Germinal center (tissue), 1 donor: Measurements from ENCODE around the gene AGAP1.

Experiments used
- DNase-seq: peaks from one replicate; pipeline ENCODE4 v3.0.0; 2012; ENCODE audit warnings: mixed read lengths, low spot score

AGAP1 gene

DNA sequence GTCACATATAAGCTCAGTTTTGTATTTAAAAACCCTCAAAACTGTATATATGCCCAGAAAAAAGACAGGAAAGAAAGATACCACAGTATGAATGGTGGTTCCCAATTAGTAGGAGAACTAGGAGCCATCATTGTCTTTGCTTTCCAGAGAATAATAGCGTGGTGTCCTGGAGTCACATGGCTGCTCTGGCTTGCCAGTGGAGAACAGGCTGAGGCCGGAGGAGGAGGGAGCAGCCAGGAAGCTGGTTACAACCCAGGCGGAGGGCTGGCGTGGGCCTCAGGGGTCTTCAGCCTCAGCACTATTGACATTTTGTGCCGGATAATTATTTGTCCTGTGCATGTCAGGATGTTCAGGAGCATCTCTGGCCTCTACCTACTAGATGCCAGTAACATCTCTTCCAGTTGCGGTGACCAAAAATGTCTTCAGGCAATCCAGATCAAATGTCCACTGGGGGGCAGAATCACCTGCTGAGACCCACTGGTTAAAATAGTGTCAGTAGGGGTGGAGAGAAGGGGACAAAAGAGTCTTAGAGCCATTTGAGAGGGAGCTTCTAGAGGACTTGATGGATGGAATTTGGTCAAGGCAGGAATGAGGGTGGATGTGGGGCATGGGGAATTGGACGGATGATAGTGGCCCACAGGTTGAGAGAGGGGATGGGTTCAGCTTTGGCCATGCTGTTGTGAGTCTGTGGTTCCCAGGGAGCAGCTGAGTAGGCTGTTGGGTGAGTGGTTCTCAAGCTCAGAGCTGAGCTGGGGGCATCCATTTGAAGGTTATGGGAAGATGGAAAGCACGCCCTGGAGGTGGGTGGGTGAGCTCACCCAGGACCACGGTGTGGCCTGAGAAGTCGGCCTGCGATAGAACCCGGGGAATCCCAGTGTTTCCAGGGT, 144.9 kb downstream of the AGAP1 start:
- DNase-seq: no peak

DNA sequence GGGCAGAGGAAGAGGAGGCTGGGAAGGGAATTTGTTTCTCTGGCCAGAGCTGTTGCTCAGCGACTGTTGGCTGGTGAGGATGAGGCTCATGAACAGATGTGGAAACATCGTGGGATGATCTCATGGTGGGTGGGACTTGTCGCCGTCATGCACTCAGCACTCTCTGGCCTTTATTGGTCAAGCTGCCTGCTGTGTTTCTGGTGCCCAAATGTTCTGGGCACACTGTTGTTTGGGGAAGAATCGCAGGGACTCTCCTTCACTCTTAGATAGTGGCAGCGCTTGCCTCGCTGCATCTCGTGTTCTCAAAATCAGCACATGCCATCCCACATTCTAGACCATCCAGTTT, 145.6 kb downstream of the AGAP1 start:
- no peak for DNase-seq

DNA sequence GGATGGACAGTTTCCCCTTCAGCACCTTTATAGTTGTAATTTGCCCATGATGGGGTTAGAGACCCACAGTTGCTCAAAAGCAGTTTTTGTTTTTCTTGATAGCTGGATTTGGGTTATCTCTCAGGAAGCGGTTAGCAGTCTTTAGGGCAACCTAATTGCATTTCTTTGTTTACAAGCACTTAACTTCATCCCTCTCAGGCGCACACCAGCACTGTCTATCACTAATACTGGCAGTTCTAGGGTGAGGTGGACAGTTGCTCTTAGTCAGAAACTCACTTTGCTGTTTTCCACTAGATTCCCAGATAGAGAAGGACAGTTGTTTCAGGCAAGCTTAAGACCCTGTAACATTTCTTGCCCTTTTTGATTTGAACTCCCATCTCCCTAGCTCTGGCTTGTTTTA, 146.0 kb downstream of the AGAP1 start:
- DNase-seq: no peak

DNA sequence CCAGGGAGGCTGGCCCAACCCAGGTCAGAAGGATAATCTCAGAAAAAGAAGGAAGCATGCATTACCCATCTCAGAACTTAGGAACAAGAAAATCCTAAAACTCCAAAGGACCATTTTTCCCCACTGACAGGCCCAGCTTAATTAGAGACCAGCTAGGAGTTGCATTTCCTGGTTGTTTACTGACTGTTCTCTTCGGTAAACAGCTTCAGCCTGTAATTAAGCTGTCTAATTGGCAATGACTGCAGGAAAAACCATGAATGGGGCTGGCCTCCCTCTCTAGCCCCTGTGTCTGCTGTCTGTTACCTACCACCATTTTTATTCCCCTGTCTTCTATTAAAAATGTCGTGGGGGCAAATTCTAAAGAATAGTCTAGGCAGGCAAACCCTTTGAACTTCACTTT, 146.5 kb downstream of the AGAP1 start:
- no peak for DNase-seq

DNA sequence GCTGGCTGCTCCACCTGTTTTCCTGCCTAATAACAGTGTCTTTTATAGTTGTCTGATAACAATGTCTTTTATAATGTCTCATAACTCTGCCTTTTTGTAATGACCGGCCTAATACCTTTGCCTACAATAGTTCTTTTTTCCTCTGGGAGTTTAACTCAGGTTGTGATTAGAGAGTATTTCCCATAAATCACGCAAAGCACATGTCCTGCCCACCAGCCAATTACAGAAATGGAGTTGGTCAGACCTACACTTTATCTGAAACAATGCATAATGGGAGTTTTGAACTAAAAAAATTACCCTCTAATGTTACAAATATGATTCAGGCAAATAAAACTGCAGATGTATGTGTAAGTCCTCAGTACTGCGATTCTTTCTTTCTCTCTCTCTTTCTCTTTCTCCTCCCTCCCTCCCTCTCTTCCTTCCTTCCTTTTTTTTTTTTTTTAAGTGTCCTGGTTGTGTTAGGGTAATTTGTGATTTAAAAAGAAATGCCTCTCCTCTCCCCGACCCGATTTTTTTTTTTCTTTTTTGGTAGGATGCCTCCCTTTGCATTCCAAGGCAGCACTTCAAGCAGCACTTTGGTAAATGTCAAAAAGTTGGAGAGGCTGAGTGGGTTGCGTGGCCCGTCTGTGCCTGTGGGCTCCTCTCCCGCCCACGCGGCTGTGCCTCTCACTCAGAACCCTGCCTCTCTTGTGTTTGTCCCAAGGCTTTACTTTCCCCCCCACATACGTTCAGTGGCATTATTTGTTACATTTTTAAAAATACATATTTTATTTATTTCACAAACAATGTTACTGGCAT, 147.3 kb downstream of the AGAP1 start:
- DNase-seq: no peak

DNA sequence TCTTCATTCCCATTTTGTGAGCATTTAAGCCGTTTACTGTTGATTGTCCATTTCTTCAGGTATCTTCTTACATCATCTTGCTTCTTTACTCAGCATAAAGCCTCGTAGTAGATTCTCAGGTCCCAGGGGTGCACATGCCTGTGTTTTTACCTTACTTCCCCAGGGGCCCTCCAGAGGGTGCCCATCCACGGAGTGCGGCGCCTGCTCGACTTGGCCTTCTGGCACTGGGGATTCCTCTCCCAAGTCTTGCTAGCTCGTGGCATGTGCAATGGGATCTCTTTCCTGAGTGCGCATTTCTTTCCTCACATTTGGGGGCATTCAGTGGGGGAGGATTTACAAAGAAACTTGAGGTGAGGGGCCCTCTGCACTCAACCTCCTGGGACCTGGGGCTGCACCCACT, 148.1 kb downstream of the AGAP1 start:
- no peak for DNase-seq

DNA sequence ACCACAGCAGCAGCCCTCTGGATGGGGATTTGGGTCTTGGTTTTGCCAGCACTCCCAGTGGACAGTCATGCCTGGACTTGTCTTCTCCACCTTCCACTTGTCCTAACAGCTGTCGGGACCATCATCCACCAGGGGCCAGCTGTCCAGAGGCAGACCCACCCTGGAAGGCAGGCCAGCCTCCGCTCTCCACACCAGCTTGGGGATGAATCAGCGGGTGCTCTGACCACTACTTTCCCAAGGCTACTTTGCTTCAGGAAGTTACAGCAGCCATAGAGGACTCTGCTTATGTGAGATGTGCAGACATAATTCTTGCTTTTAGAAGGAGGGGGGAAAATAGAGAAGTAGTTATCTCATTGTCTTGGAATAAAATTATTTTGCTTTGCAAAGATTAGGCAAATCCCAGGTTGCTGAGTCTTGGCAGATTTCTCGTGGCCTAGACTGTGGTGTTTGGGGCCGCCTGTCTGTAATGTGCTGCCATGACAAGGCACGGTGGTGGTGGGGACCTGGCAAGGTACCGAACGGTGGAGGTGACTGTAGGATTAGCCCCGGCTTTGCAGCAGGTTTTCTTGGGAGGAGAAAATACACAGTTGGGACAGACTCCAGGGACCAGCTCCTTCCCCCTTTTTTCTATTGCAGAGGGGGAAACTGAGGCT, 148.7 kb downstream of the AGAP1 start:
- DNase-seq: no peak

DNA sequence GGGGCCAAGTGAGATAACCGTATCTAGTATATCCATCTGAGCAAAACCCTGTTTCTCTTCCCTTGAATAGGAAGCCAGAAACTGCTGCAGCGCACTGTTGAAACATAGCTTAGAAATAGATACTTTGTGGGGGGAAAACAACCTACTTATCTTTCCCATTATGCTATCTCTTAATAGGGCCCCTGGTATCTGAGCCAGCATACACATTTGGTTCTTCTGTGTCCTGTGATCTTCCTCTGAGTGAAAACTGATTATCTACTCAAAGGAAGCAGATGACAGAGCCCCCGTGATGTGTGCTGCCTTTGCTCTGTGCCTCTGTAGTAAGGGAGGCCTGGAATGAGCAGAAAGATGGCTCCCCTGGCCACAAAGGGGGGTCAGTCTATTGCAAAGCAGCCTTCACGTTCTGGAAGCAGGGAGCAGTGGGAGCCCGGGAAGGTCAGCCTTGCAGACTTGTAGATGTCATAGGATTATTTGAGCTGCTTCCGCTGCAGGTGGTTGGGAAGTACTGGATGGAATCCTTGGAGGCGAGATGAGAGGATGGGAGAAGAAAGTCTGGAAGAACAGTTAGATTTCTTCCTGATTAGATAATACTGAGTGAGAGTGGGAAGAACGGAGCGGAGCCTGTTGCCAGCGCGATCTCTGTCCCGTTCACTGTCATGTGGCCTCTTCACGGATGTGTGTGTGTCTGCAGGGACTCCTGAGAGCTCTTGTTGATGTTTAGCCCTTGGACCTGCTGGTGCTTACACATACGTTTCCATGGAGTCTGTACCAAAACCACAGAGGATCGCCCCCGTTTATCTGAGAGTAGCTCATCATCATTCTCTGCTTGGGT, 150.1 kb downstream of the AGAP1 start:
- DNase-seq: no peak

DNA sequence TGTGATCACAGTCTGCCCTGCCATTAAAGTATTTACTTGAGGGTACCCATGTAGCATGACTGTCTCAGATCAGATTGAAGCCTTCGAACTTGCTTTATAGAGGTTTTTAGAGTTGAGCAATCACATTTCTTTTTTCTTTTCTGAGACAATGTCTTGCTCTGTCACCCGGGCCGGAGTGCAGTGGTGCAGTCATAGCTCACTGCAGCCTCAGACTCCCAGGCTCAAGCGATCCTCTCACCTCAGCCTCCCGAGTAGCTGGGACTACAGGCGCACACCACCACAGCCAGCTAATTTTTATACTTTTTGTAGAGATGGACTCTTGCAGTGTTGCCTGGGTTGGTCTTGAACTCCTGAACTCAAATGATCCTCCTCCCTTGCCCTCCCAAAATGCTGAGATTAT, 153.4 kb downstream of the AGAP1 start:
- DNase-seq: no peak

DNA sequence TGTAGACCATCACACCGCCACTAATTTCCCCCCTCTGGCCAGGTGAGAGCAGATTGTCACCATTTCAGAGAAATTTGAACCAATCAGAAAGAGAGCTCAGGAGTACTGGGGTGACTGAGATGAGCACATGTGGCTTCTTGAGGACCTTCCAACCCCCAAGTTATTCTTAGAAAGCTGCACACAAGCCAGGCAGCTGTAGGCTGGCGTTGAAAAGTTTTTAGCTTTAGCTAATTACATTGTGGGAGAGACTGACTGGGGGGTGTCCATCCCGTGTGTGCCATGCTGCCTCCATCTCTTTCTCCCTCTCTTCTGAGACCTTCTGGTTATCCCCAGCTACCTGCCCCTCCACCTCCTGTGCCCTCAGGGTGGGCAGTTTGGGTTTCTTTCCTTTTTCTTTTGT, 154.0 kb downstream of the AGAP1 start:
- DNase-seq: no peak

DNA sequence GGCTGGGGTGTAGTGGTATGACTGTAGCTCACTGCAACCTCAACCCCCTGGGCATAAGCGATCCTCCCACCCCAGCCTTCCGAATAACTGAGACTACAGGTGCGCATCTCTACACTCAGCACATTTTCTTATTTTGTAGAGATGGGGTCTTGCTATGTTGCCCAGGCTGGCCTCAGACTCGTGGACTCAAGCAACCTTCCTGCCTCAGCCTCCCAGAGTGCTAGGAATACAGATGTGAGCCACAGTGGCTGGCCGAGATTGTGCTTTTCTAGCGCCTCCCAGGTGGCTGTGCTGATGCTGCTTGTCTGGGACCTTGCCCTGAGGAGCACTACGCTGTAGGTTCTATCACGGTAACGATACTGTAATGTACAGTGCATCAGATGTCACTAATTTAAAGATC, 155.6 kb downstream of the AGAP1 start:
- no peak for DNase-seq

DNA sequence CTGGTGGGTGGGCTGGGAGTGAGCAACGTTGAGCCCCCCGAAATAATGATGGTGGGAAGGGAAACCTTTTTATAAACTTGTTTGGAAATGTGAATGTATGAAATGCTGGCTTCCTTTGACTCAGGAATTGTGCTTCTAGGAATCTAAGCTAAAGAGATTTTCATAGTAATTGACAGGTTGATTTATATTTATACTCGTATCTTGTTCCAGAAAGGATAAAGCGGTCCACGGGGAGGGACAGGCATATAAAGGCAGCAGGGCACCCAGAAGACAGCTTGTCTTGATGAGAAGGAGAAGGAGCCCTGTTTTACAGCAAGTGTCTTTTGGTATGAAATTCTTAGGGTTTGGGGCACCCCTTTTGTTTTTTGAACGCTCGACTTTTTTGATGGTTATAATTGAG, 157.8 kb downstream of the AGAP1 start:
- no peak for DNase-seq

DNA sequence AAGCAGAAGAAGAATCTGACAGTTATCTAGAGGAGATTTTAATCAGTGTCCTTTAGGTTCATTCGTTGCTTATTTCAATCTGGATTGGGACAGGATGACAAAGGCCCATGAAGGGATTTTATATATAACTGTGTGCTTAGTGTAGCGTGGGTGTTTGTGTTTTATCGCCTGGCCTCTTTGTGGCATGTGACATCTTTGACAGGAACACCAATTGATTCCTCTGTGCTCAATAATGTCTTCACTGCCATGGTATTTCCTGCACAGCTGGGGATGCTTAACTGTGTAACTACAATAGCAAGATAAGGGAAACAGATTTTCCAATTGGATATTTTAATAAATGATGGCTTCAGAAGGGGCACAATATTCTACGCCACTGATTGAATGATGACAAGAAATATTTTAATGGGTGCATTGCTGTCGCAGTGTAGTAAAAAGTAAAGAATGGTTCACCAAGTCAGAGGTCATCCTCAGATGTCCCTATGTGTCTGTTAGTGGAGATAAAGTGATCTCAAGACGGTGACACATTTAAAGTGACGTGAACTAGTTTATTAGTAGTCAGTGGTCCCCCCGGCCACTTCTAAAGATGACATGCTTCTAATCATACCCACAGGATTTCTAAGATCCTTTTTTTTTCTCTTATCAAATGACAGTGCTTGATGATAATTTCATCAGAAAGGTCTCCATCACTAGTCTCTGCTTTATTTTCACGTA, 160.4 kb downstream of the AGAP1 start:
- no peak for DNase-seq

DNA sequence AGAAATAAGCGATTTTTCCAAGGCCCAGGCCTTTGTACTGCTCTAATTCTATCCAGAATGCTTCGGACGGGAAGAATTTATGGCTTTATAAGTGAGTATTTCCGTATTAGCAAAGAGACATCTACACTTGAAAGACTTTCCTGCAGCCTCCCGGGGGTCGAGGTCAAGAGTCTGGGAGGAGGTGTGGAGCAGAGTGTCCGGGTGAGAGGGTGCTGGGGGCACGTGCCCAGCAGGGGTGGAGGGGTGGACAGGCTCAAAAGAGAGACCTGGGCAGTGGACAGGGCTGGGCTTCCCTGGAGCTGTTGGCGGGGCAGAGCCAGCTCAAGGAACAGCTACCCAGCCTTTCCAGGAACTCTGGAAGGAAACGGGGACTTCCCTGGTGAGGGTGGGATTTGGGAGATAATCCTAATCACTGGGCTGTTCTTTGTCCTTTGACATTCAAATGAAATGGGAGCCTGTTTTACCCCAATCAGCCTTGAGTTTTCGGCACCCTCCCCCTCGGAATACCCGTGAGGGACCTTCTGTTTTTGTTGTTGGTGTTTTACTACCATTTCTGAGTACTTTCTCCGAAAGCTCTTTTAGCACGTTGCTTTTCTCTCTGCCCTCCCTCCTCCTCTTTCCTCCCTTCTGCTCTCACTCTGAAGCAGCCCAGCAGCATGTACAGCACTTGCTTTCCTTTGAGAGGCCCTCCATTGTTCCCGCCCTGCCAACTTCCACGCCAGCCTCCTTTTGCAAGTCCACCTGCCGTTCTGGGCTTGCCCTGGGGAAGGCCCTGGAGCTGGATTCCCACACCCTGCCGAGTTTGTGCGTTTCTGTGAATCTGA, 164.7 kb downstream of the AGAP1 start:
- DNase-seq: no peak

DNA sequence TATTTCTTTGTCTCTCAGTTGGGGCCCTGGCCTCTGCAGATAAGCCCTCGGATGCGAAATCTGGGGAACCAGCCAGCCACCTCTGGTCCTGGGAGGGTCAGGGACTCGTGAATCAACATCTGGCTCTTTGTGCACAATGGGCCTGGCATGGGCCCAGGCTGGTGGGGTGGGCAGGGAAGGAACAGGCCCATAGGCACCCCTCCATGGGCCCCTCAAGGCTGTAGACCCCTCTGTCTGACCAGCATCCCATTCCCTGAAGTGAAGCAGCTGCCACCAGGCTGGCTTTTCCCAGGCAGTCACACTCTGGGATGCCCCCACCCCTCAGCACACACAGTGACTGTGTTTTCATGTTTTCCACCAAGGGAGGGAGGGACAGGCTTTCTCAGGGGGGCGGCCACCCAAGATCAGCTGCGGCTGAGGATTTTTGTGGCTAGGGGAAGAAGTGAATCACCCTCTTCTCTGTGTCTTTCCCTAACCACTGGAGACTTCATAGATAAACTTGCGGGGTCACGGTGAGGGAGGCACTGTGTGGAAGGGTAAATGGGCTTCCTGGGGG, 166.0 kb downstream of the AGAP1 start:
- DNase-seq: no peak

DNA sequence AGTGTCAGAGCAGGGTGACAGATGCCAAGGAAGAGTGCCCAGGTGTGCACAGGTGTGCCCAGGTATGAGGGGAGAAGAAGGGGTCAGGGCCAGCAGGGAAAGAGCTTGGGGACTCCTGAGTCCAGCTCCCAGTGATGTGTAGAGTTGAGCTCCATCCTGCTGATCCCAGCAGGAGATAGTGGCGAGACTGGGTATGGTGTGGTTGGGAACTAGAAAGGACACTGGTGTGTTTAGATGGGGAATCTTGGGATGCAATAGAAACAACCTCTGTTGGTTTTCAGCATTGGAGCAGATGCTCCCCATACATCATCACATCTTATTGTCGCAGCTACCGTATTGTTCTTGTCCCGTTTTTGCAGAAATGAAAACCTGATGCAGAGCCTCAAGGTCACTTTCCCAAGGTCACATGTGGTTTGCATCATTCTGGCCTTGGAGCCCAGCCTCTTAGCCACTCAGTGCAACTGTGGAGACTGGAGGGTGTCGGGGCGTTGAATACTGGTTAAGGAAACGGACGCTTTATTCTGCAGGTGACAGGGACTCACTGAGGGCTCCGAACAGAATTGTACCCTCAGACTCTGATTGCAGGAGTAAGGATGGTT, 166.7 kb downstream of the AGAP1 start:
- no peak for DNase-seq

DNA sequence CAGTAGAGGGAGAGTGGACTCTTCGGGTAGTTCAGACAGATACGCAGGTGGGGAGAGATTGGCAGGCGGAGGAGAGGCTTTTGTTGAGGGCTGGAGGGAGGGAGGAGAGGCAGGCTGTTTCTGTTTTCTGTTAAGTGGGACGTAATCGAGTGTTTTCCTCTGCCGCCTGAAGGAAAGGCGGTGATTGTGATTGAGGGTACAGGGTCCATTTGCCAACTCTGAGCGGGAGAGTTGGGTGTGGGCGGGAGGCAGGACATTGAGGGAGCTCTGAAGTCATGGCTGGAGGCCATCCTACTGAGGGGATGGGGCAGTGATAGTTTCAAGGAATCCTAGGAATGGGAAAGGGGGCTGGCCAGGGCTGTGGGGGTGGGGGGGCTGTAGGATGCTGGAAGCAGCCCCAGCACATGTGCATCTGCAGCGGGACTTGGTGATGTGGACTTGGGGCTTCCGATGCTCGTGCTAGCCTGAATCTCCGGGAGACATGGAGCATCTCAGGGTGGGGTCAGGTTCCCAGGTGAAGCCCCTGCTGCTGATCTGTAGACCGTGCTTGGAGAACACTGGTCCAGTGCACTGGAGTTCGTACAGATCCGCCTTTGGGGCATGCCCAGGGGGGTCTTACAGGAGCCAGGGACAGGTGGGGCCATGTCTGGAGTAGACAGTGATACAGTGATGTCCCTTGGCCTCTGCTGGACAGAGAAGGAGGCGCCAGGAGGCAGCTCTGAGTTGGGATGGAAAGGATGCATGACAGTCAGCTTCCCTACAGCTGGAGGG, 167.5 kb downstream of the AGAP1 start:
- DNase-seq: no peak

DNA sequence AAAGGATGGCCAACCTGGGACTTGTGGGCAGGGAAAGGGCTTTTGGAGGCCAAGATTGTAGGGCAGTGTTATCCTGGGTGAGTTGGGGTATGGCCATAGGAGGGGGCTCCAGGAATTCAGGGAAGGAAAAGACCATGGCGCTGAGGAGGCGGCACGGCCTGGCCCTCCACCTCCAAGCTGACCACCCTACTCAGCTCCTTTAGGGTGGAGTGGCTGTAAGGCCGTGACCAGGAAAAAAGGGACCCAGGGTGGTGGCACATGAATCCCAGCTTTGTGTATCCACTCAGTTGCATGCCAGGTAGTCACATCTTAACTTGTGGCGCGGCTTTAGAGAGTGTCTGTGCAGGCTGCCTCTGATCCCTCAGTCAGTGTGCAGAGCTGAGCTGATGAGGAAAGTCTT, 168.1 kb downstream of the AGAP1 start:
- no peak for DNase-seq

DNA sequence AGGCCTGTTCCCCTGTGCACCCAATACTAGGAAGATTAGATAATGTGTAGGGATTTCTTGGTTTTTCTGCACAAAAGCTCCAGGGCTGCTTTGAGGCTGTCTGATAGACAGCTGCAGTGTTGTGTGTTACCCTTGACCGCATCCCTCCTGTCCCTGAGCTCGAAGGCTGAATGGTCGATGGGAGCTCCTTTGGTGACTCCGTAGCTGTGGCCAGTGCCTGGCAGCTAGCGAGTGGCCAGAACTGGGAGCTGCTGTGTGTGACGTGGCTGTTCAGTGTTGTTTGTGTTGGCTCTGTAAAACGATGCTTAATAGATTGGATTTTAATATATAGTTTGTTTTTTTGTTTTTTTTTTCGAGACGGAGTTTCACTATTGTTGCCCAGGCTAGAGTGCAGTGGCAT, 170.0 kb downstream of the AGAP1 start:
- no peak for DNase-seq
